Measurements from ENCODE around the gene SNTB2.

Gene SNTB2

DNA sequence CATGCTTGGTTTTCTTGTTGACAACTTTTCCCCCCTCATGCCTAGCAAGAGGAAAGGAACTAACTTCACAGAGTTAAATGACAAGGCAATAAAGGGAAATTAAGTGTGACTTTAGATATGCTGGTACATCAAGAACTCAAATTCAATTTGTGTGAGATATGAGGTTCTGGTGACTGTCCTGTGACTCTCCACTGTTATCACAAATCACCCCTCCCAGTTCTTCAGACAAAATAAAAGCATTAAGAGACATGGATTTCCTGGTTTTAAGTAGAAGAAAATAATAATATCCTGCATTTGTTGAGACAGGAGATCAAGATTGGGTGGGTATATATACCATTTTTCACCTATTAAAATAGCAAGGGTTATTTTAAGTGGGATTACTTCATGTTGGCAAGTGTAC is 46.2 kb downstream of the SNTB2 start:
- no peak overlapping the region for H3K4me3 ChIP-seq
- no peak overlapping the region for H3K27ac ChIP-seq
- no peak for DNase-seq (ENCODE audit: low spot score)
- no peak for TF ChIP-seq CTCF (IDR thresholded peaks at IDR 0.05)

- TF ChIP-seq CTCF (IDR thresholded peaks at IDR 0.05): no peak
- H3K27ac ChIP-seq: no peak overlapping the region
- H3K4me3 ChIP-seq: no peak overlapping the region
- DNase-seq (ENCODE audit: low spot score): no peak
Observed at GRCh38 chr16:69234460-69234859, 47.5 kb downstream of the SNTB2 start.

DNA sequence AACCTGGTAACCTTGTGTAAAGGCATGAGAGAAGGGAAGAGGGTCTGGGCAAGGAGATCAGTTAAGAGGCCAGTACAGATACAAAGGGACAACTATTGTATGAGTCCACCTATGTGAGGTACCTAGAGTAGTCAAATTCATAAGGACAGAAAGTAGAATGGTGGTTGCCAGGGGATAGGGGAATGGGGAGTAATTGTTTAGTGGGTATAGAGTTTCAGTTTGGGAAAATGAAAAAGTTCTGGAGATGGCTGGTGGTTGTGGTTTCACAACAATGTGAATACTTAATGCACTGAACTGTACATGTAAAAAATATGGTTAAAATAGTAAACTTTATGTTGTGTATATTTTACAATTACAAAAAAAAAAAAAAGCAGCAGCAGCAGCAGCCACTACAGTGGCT is 49.4 kb downstream of the SNTB2 start:
- no peak for DNase-seq (ENCODE audit: low spot score)
- no peak for TF ChIP-seq CTCF (IDR thresholded peaks at IDR 0.05)
- Histone ChIP-seq H3K4me3 (no peak overlapping the region), H3K27ac (no peak overlapping the region)

DNA sequence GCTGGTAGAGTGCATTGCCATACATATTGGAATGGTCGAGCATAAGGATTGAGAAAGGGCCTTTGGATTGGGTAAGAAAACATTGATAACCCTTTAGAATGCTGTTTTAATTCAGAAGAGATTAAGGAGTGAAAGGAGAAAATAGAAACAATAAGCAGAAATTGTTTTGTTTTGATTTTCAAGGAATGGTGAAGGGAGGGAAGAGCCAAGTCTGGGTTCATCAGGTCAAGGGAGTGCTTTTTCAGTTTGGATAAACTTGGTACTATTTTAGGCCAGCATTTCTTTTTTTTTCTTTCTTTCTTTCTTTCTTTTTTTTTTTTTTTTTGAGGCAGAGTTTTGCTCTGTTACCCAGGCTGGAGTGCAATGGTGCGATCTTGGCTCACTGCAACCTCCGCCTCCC is 50.3 kb downstream of the SNTB2 start:
- TF ChIP-seq CTCF (IDR thresholded peaks at IDR 0.05): no peak
- Histone ChIP-seq H3K27ac (no peak overlapping the region), H3K4me3 (no peak overlapping the region)
- DNase-seq (ENCODE audit: low spot score): no peak

- TF ChIP-seq CTCF (IDR thresholded peaks at IDR 0.05): no peak
- DNase-seq (ENCODE audit: low spot score): no peak
- Histone ChIP-seq H3K4me3 (no peak overlapping the region), H3K27ac (no peak overlapping the region)
Observed at GRCh38 chr16:69239851-69240250, 52.9 kb downstream of the SNTB2 start.

GRCh38 chr16:69240331-69240730 is 53.4 kb downstream of the SNTB2 start:
- no peak for DNase-seq (ENCODE audit: low spot score)
- TF ChIP-seq CTCF (IDR thresholded peaks at IDR 0.05): no peak
- no peak overlapping the region for H3K27ac ChIP-seq
- no peak overlapping the region for H3K4me3 ChIP-seq

GRCh38 chr16:69241926-69242325 is 55.0 kb downstream of the SNTB2 start:
- H3K4me3 ChIP-seq: no peak overlapping the region
- no peak overlapping the region for H3K27ac ChIP-seq
- no peak for DNase-seq (ENCODE audit: low spot score)
- TF ChIP-seq CTCF (IDR thresholded peaks at IDR 0.05): no peak
